CD4-positive, alpha-beta T cell (primary cell): Measurements from ENCODE around the gene MAP3K4. TPM values are rescaled to one million over a fixed set of nuclear protein-coding genes. Genes with fewer than 3 reads are reported as not detected.
"Not testable (repeated sequence)": the region's sequence is repeated elsewhere in the genome, so short reads cannot be mapped to it uniquely, and the experiment has no call there.

Experiments used
- ATAC-seq: fragments of 200-7000 bp; cut with Tn5 transposase; one replicate; pipeline ENCODE4 v1.10.0; 2022; ENCODE audit warnings: mild to moderate bottlenecking; ENCODE audit not compliant: poor library complexity
- CTCF ChIA-PET: fragments of 350-600 bp; sonication (Branson Sonifier 250); formaldehyde crosslinking; loops from one replicate; lab custom pipeline; 2021; ENCODE audit warnings: antibody characterized with exemption, inconsistent platforms; lab: Charles Lee
- POLR2A ChIA-PET: fragments of 350-600 bp; sonication (Branson Sonifier 250); formaldehyde crosslinking; loops from one replicate; lab custom pipeline; 2021; ENCODE audit warnings: antibody characterized with exemption, inconsistent platforms; lab: Charles Lee
- DNase-seq, 14 experiments: peaks; one replicate each; pipeline ENCODE4 v3.0.0-alpha.2; 2013 to 2020; ENCODE audit warnings: mixed read lengths in 2 of 14
- H3K27ac ChIP-seq, 2 donors: one replicate each; pipeline versions ENCODE4 v1.5.1 to v1.7.0; 2013; ENCODE audit warnings: low read length in 2 of 2, low read depth in 1 of 2, mild to moderate bottlenecking in 1 of 2
- H3K27me3 ChIP-seq, 2 experiments: 1 replicate in 1 of 2; 2 replicates in 1 of 2; pipeline versions ENCODE4 v1.6.1 to v1.7.0; 2013; ENCODE audit warnings: low read length in 2 of 2, control low read depth in 1 of 2, mild to moderate bottlenecking in 1 of 2, moderate library complexity in 1 of 2; ENCODE audit not compliant: insufficient read depth in 2 of 2, control insufficient read depth in 1 of 2
- H3K36me3 ChIP-seq: one replicate; pipeline ENCODE4 v1.6.1; 2013; ENCODE audit warnings: low read length, control low read depth; ENCODE audit not compliant: insufficient read depth
- H3K4me1 ChIP-seq: one replicate; pipeline ENCODE4 v1.6.1; 2013; ENCODE audit warnings: low read length, control low read depth; ENCODE audit not compliant: insufficient read depth
- H3K4me3 ChIP-seq: one replicate; pipeline ENCODE4 v1.5.1; 2013; ENCODE audit warnings: mild to moderate bottlenecking, low read length, moderate library complexity
- H3K9me3 ChIP-seq, 2 experiments: 1 replicate in 1 of 2; 2 replicates in 1 of 2; pipeline versions ENCODE4 v1.6.1 to v1.7.0; 2013; ENCODE audit warnings: low read length in 2 of 2, mild to moderate bottlenecking in 2 of 2, control low read depth in 1 of 2, moderate library complexity in 1 of 2; ENCODE audit not compliant: control insufficient read depth in 1 of 2, insufficient read depth in 1 of 2
- H3K27ac Mint-ChIP-seq: one replicate; pipeline ENCODE4 v1.8.0; 2020; ENCODE audit warnings: mixed read lengths
- H3K27me3 Mint-ChIP-seq: one replicate; pipeline ENCODE4 v1.8.0; 2021; ENCODE audit warnings: mixed read lengths
- H3K36me3 Mint-ChIP-seq: one replicate; pipeline ENCODE4 v1.8.0; 2021; ENCODE audit warnings: low read depth, mixed read lengths
- H3K4me1 Mint-ChIP-seq: one replicate; pipeline ENCODE4 v1.8.0; 2021; ENCODE audit warnings: low read depth, mixed read lengths
- H3K4me3 Mint-ChIP-seq: one replicate; pipeline ENCODE4 v1.8.0; 2020; ENCODE audit warnings: mild to moderate bottlenecking, mixed read lengths
- H3K9me3 Mint-ChIP-seq: one replicate; pipeline ENCODE4 v1.8.0; 2020; ENCODE audit warnings: mixed read lengths
- CTCF ChIP-seq: fragments of 200-600 bp; IDR thresholded peaks from one replicate; pipeline ENCODE4 v1.8.0; 2022; ENCODE audit warnings: antibody characterized with exemption, mild to moderate bottlenecking
- intact Hi-C, 2 experiments: fragments of 100-400 bp; cut with DNase I in 1 of 2; cut with micrococcal nuclease in 1 of 2; formaldehyde crosslinking; loops; one replicate each; pipeline versions ENCODE4 v1.15.1 to v1.9.0; 2023 to 2025; cut with DNase I, micrococcal nuclease
- total RNA-seq, 174 experiments: library from RNA in 2 of 174; stranded (reverse) in 2 of 174; gene quantifications; one replicate each; pipeline ENCODE4 v1.2.3 and lab custom pipeline; 2021 to 2026

Gene MAP3K4
- total RNA-seq, 2 experiments from 2014 or later: 75.5 to 80.3 TPM

GRCh38 chr6:160978141-160978901 is 13.2 kb upstream of the MAP3K4 start:
- H3K4me3 Mint-ChIP-seq: no peak overlapping the region
- H3K36me3 ChIP-seq: no peaks in the 10 kb centered on the region

GRCh38 chr6:160979061-160979708 is 12.4 kb upstream of the MAP3K4 start:
- no peaks in the 10 kb centered on the region for H3K9me3 Mint-ChIP-seq
- H3K27me3 Mint-ChIP-seq: peaks cover 5% of the 10 kb centered on the region
- Histone ChIP-seq H3K27ac (no peak overlapping the region), H3K36me3 (no peaks in the 10 kb centered on the region), H3K4me1 (no peaks in the 10 kb centered on the region), H3K4me3 (no peak overlapping the region), H3K9me3 (peaks cover 6 to 11% of the 10 kb centered on the region in 2 experiments), H3K27me3 (no peaks in the 10 kb centered on the region)
- H3K36me3 Mint-ChIP-seq: no peaks in the 10 kb centered on the region
- intact Hi-C loops: no loop called here
- ChIA-PET CTCF (no interaction called here), POLR2A (interaction anchor here (0.6 kb wide), 1 partner anchor 94 kb away, joined by 3 read pairs; no protein-coding TSS in a partner anchor)
- no peak for TF ChIP-seq CTCF
- no peaks in the 10 kb centered on the region for H3K4me1 Mint-ChIP-seq
- H3K4me3 Mint-ChIP-seq: no peak overlapping the region
- no peak overlapping the region for H3K27ac Mint-ChIP-seq
- DNase-seq (no peak), ATAC-seq (no peak)

More at GRCh38 chr6:160978141-160978901, 13.2 kb upstream of the MAP3K4 start:
- H3K9me3 ChIP-seq: peaks cover 4% of the 10 kb centered on the region in 2 experiments
- no peak for DNase-seq
- no peak overlapping the region for H3K27ac Mint-ChIP-seq
- CTCF ChIA-PET: no interaction called here
- no peaks in the 10 kb centered on the region for H3K27me3 ChIP-seq
- no peaks in the 10 kb centered on the region for H3K36me3 Mint-ChIP-seq
- no peak for TF ChIP-seq CTCF
- no peak overlapping the region for H3K4me3 ChIP-seq
- H3K4me1 ChIP-seq: no peaks in the 10 kb centered on the region
- POLR2A ChIA-PET: interaction anchor here (0.5 to 0.6 kb wide), 2 partner anchors 93 to 386 kb away, joined by 3 to 5 read pairs; no protein-coding TSS in a partner anchor
- no peak for ATAC-seq
- intact Hi-C loops: no loop called here
- no peaks in the 10 kb centered on the region for H3K4me1 Mint-ChIP-seq
- peaks cover 5% of the 10 kb centered on the region for H3K27me3 Mint-ChIP-seq
- H3K9me3 Mint-ChIP-seq: no peaks in the 10 kb centered on the region
- H3K27ac ChIP-seq: no peak overlapping the region

GRCh38 chr6:160983377-160983948 is 8.1 kb upstream of the MAP3K4 start:
- CTCF ChIA-PET, POLR2A ChIA-PET, H3K36me3 ChIP-seq, H3K4me1 Mint-ChIP-seq, H3K9me3 Mint-ChIP-seq, intact Hi-C loops, H3K4me3 ChIP-seq, H3K27ac ChIP-seq, H3K4me3 Mint-ChIP-seq, ATAC-seq, H3K27me3 ChIP-seq, H3K27ac Mint-ChIP-seq, DNase-seq, H3K36me3 Mint-ChIP-seq, H3K4me1 ChIP-seq: not testable (repeated sequence)
- peaks cover 6 to 16% of the 10 kb centered on the region in 2 experiments for H3K9me3 ChIP-seq
- H3K27me3 Mint-ChIP-seq: peaks cover 12% of the 10 kb centered on the region
